Left ventricle myocardium inferior (tissue), 1 donor: ENCODE data around the gene SUMO1. TPM values are rescaled to one million over a fixed set of nuclear protein-coding genes. Genes with fewer than 3 reads are reported as not detected.
"Not testable (repeated sequence)": the region's sequence is repeated elsewhere in the genome, so short reads cannot be mapped to it uniquely, and the experiment has no call there.

Experiments
- DNase-seq: peaks from one replicate; pipeline ENCODE4 v3.0.0-alpha.2; 2020
- H3K27ac ChIP-seq: fragments of 200-600 bp; replicated peaks from 2 replicates; pipeline ENCODE4 v1.8.0; 2021
- H3K27me3 ChIP-seq: fragments of 200-600 bp; 2 replicates; pipeline ENCODE4 v1.8.0; 2021; ENCODE audit warnings: low read depth
- H3K36me3 ChIP-seq: fragments of 200-600 bp; 2 replicates; pipeline ENCODE4 v1.8.0; 2021
- H3K4me1 ChIP-seq: fragments of 200-600 bp; 2 replicates; pipeline ENCODE4 v1.8.0; 2021
- H3K4me3 ChIP-seq: fragments of 200-600 bp; 2 replicates; pipeline ENCODE4 v1.8.0; 2021; ENCODE audit warnings: mild to moderate bottlenecking, moderate library complexity
- H3K9me3 ChIP-seq: fragments of 200-600 bp; replicated peaks from 2 replicates; pipeline ENCODE4 v1.8.0; 2021
- CTCF ChIP-seq: fragments of 200-600 bp; IDR thresholded peaks from 2 replicates; pipeline ENCODE4 v1.8.0; 2021; ENCODE audit warnings: antibody characterized with exemption, mild to moderate bottlenecking, borderline replicate concordance
- intact Hi-C: fragments of 100-400 bp; cut with micrococcal nuclease; formaldehyde crosslinking; loops from one replicate; pipeline ENCODE4 v1.11.0; 2022
- total RNA-seq: library from RNA; stranded (reverse); fragmentation: NEBNext Ultra II Directional; extraction: Animal tissue kit (Norgen Biotek cat#: 25700); gene quantifications from one replicate; pipeline ENCODE4 v1.2.1, GENCODE V29; 2021
- donor health status: DM: no; HTN: yes; CAD: no; lungs with severe emphysema.

SUMO1 gene
- total RNA-seq, 1 donor from 2014 or later = 71.2 TPM

- no peak for TF ChIP-seq CTCF
- Histone ChIP-seq H3K4me1 (peaks cover 5% of the 10 kb centered on the region), H3K27ac (peak overlapping the region; percentile 27), H3K27me3 (no peaks in the 10 kb centered on the region), H3K36me3 (no peaks in the 10 kb centered on the region), H3K4me3 (no peak overlapping the region), H3K9me3 (peaks cover 7% of the 10 kb centered on the region)
- DNase-seq = no peak
- intact Hi-C loops = no loop called here
Measured at GRCh38 chr2:202251494-202251893, 13.1 kb upstream of the SUMO1 start.

GRCh38 chr2:202249521-202250253 is 11.3 kb upstream of the SUMO1 start:
- H3K36me3 ChIP-seq = no peaks in the 10 kb centered on the region
- no peak overlapping the region for H3K4me3 ChIP-seq
- intact Hi-C loops = no loop called here
- H3K27ac ChIP-seq = peak overlapping the region; percentile 56
- H3K27me3 ChIP-seq = no peaks in the 10 kb centered on the region
- peaks cover 5% of the 10 kb centered on the region for H3K4me1 ChIP-seq
- peaks cover 7% of the 10 kb centered on the region for H3K9me3 ChIP-seq
- TF ChIP-seq CTCF = no peak
- no peak for DNase-seq

GRCh38 chr2:202247710-202248109 is 9.3 kb upstream of the SUMO1 start:
- intact Hi-C loops, H3K9me3 ChIP-seq, H3K36me3 ChIP-seq, H3K4me3 ChIP-seq, H3K27me3 ChIP-seq, H3K4me1 ChIP-seq, H3K27ac ChIP-seq, DNase-seq: not testable (repeated sequence)

- H3K9me3 ChIP-seq = no peaks in the 10 kb centered on the region
- H3K4me1 ChIP-seq = peaks cover 52% of the 10 kb centered on the region
- DNase-seq = peak; percentile 18
- H3K27me3 ChIP-seq = no peaks in the 10 kb centered on the region
- H3K4me3 ChIP-seq = peak overlapping the region; percentile 99
- intact Hi-C loops = no loop called here
- no peaks in the 10 kb centered on the region for H3K36me3 ChIP-seq
- peak overlapping the region; percentile 92 for H3K27ac ChIP-seq
- no peak for TF ChIP-seq CTCF
Measured at GRCh38 chr2:202237787-202238233, 587 bp downstream of the SUMO1 start.

GRCh38 chr2:202221873-202222272 is 16.5 kb downstream of the SUMO1 start:
- Histone ChIP-seq H3K4me3 (no peak overlapping the region), H3K27me3 (no peaks in the 10 kb centered on the region), H3K36me3 (peaks cover 23% of the 10 kb centered on the region), H3K4me1 (peaks cover 45% of the 10 kb centered on the region), H3K9me3 (no peaks in the 10 kb centered on the region), H3K27ac (no peak overlapping the region)
- intact Hi-C loops = no loop called here
- no peak for TF ChIP-seq CTCF
- no peak for DNase-seq

- TF ChIP-seq CTCF = no peak
- H3K9me3 ChIP-seq = no peaks in the 10 kb centered on the region
- peaks cover 59% of the 10 kb centered on the region for H3K36me3 ChIP-seq
- no peaks in the 10 kb centered on the region for H3K4me1 ChIP-seq
- no peak for DNase-seq
- intact Hi-C loops = no loop called here
- H3K4me3 ChIP-seq = no peak overlapping the region
- H3K27me3 ChIP-seq = no peaks in the 10 kb centered on the region
- no peak overlapping the region for H3K27ac ChIP-seq
Measured at GRCh38 chr2:202215179-202215578, 23.2 kb downstream of the SUMO1 start.
